AG04450 (cell line): ENCODE data around the gene PRDM2. TPM values are rescaled to one million over a fixed set of nuclear protein-coding genes. Genes with fewer than 3 reads are reported as not detected.

Source experiments
- CTCF ChIA-PET: fragments of 300-600, 350-600 bp; formaldehyde crosslinking; extraction: SDS; loops from one replicate; lab custom pipeline; 2022; ENCODE audit warnings: antibody characterized with exemption, inconsistent platforms; lab: Charles Lee
- POLR2A ChIA-PET: fragments of 350-600 bp; formaldehyde crosslinking; extraction: SDS; loops from one replicate; lab custom pipeline; 2021; ENCODE audit warnings: antibody characterized with exemption, inconsistent platforms; lab: Yijun Ruan, JAX
- DNase-seq: peaks from one replicate; pipeline ENCODE4 v3.0.0-alpha.2; 2011; ENCODE audit warnings: low read depth, low spot score
- H3K27ac ChIP-seq: one replicate; pipeline ENCODE4 v1.5.1; 2012; ENCODE audit warnings: low read depth, low read length, control low read depth
- H3K27me3 ChIP-seq: one replicate; pipeline ENCODE4 v1.6.0; 2012; ENCODE audit warnings: low read length; ENCODE audit not compliant: control insufficient read depth, insufficient read depth
- H3K4me3 ChIP-seq: 2 replicates; pipeline ENCODE4 v1.5.1; 2011; ENCODE audit warnings: mild to moderate bottlenecking, low read depth, low read length, control low read depth
- H3K9me3 ChIP-seq: 2 replicates; pipeline ENCODE4 v1.5.1; 2012; ENCODE audit warnings: low read length; ENCODE audit not compliant: control insufficient read depth, insufficient read depth
- polyA plus RNA-seq: library from polyadenylated mRNA; depleted of rRNA; stranded (reverse); fragments of >200 nt; gene quantifications from 2 replicates; pipeline ENCODE4 v1.2.3, GENCODE V29; 2011
- TF ChIP-seq, protein P1 (sequence below): IDR thresholded peaks from 2 replicates; pipeline ENCODE4 v1.5.1; 2011; ENCODE audit warnings: low read depth, low read length, control low read depth, inconsistent platforms

The PRDM2 gene
- polyA plus RNA-seq, 1 experiment, result 16.4 TPM

DNA sequence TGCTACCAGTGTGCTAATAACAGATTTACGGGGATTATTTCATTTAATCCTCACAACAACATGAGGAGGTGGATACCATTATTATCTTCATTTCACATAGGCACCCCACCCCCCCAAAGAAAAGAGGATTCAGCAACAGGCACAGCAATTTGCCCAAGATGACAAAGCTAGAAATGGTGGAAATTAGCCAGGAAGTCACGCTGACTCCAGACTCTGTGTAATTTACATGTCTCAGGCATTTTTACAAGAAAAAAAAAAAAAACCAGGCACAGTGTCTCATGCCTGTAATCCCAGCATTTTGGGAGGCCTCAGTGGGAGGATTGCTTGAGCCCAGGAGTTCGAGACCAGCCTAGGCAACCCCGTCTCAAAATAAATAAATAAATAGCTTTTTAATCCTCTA, 37.5 kb upstream of the PRDM2 start:
- Histone ChIP-seq H3K27ac (no peak overlapping the region), H3K9me3 (peaks cover 7% of the 10 kb centered on the region; the same call in 1 of the 2 replicates), H3K4me3 (no peak overlapping the region), H3K27me3 (no peaks in the 10 kb centered on the region)
- TF ChIP-seq, protein P1, sequence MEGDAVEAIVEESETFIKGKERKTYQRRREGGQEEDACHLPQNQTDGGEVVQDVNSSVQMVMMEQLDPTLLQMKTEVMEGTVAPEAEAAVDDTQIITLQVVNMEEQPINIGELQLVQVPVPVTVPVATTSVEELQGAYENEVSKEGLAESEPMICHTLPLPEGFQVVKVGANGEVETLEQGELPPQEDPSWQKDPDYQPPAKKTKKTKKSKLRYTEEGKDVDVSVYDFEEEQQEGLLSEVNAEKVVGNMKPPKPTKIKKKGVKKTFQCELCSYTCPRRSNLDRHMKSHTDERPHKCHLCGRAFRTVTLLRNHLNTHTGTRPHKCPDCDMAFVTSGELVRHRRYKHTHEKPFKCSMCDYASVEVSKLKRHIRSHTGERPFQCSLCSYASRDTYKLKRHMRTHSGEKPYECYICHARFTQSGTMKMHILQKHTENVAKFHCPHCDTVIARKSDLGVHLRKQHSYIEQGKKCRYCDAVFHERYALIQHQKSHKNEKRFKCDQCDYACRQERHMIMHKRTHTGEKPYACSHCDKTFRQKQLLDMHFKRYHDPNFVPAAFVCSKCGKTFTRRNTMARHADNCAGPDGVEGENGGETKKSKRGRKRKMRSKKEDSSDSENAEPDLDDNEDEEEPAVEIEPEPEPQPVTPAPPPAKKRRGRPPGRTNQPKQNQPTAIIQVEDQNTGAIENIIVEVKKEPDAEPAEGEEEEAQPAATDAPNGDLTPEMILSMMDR, result no peak
- POLR2A ChIA-PET, result no interaction called here
- no peak for DNase-seq
- CTCF ChIA-PET, result interaction anchor here (0.7 to 1.7 kb wide), 4 partner anchors 293 to 1443 kb away, joined by 3 to 13 read pairs (median 4); no protein-coding TSS in a partner anchor

DNA sequence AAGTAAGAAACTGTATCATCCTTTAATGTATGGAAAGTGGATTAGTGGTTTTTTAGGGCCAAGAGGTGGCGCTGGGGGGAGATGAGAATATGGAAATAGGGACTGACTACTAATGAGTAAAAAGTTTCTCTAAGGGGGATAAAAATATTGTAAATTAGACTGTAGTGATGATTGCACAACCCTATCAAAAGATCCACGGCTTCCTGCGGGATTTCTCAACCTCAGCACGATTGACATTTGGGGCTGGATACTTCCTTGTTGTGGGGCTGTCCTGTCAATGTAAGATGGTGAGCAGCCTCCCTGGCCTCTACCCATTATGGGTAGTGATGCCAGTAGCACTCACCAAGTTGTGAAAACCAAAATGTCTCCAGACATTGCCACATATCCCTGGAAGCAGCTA, 36.0 kb upstream of the PRDM2 start:
- peaks cover 3% of the 10 kb centered on the region; the same call in 1 of the 2 replicates for H3K9me3 ChIP-seq
- H3K27me3 ChIP-seq, result no peaks in the 10 kb centered on the region
- ChIA-PET CTCF (interaction anchor here (0.6 to 2.6 kb wide), 5 partner anchors 50 to 298 kb away, joined by 3 to 12 read pairs (median 4); no protein-coding TSS in a partner anchor), POLR2A (no interaction called here)
- no peak overlapping the region for H3K4me3 ChIP-seq
- TF ChIP-seq, protein P1, result no peak
- DNase-seq, result no peak
- no peak overlapping the region for H3K27ac ChIP-seq

DNA sequence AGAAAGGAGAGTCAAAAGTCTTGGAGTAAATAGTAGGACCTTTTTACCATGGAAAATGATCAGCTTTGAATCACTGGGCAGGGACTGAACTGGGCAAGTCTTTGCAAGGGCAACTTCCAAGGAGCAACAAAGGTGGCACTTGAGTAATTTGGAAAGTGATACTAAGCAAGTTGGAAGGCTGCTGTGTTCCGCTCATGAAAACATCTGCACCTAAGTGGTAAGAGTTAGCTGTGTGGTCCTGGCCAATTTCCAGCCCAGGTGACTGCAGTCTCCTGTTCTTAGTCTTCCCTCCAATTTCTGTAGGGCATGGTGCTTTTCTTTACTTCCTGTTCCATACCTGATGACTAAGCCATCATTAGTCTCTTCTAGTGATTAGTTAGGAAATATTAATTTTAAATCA, 35.5 kb upstream of the PRDM2 start:
- ChIA-PET CTCF (interaction anchor here (0.6 to 2.6 kb wide), 7 partner anchors 39 to 299 kb away, joined by 3 to 15 read pairs (median 4); no protein-coding TSS in a partner anchor), POLR2A (no interaction called here)
- Histone ChIP-seq H3K27me3 (no peaks in the 10 kb centered on the region), H3K27ac (no peak overlapping the region), H3K9me3 (0 out of 2 replicates have a peak, but pooled peaks cover under 1% of the 10 kb centered on the region), H3K4me3 (no peak overlapping the region)
- DNase-seq, result no peak
- TF ChIP-seq, protein P1, result no peak

DNA sequence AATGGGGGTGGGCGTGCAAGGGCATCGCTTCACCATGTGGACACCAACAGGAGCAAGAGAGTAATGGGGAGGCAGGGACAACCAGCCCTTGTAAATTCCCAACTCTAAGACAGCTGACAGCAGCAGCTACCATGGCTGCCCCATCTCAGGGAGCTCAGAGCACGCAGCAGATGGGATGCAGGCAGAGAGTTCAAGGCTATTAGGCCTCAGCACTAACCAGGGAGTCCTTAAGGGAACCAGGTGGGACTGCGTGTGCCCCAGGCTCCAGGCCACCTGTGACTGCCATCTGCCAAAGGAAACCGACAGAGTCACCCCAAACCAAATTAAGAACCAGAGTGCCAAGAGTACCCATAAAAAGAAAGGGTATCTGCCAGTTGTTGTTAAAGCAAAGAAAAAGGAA, 33.7 kb upstream of the PRDM2 start:
- Histone ChIP-seq H3K4me3 (no peak overlapping the region), H3K9me3 (no peaks in the 10 kb centered on the region), H3K27ac (no peak overlapping the region), H3K27me3 (no peaks in the 10 kb centered on the region)
- DNase-seq, result no peak
- CTCF ChIA-PET, result interaction anchor here (0.6 to 2.6 kb wide), 10 partner anchors 8 to 297 kb away, joined by 3 to 15 read pairs (median 5); no protein-coding TSS in a partner anchor
- POLR2A ChIA-PET, result no interaction called here
- TF ChIP-seq, protein P1, result no peak

DNA sequence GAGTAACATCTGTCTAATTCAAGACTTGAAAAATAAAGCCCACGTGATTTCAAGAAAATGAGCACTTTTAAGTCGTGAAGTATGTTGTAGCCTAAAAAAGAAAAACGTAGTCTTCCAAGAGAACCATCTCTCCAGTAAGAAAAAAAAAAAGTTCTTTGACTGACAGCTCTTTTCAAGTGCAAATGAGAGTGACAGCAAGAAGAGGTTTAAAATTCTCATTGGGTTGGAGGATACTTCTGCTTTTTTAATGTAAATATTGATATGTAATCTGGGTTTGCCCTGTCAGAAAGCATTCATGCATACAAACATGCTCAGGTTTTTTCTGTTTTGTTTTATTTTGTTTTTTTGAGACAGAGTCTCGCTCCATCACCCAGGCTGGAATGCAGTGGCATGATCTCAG, 32.3 kb upstream of the PRDM2 start:
- Histone ChIP-seq H3K9me3 (no peaks in the 10 kb centered on the region), H3K4me3 (no peak overlapping the region), H3K27ac (no peak overlapping the region), H3K27me3 (no peaks in the 10 kb centered on the region)
- TF ChIP-seq, protein P1, result no peak
- ChIA-PET CTCF (interaction anchor here (0.8 kb wide), 1 partner anchor 146 kb away, joined by 3 read pairs; no protein-coding TSS in a partner anchor), POLR2A (no interaction called here)
- no peak for DNase-seq
